ENCODE data around the gene B4GALT4.

B4GALT4 gene

DNA sequence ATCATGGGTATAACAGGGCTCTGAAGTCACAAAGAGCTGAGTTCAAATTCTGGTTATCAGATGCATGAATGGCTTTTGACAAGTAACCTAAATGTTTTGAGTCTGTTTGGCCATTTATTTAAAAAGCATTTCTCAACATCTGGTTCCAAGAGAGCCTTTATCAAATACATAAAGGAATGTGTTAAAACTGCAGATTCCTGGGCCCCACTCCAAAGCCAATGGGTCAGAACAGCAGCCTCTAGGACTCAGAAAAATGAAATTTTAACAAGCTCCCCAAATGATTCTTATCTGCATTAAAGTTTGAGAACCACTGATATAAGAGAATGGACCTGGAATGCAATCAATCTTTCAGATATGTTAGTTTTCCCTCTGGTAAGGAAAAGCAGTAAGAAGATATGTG lies 3.4 kb downstream of the B4GALT4 start:
- DNase-seq (ENCODE audit: low read depth) = no peak

DNA sequence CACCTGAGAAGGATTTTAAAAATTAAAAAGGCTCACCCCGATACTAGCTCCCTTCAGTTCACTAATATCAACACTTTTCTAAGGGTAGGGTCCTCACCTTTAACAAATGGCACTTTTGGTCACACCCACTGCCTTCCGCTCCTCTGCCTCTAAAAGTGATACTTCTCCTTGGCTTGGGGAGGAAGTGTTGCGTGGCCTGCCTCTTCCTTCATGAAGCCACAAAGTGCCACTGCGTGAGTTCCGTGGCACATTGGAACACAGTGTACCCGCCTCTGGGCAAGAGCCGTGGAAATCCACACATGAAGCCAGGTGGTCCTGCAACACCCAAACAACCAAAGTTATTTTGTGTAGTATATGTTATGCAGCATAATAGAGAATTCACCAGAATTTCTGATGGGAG lies 3.9 kb downstream of the B4GALT4 start:
- DNase-seq (ENCODE audit: low read depth) = no peak

DNA sequence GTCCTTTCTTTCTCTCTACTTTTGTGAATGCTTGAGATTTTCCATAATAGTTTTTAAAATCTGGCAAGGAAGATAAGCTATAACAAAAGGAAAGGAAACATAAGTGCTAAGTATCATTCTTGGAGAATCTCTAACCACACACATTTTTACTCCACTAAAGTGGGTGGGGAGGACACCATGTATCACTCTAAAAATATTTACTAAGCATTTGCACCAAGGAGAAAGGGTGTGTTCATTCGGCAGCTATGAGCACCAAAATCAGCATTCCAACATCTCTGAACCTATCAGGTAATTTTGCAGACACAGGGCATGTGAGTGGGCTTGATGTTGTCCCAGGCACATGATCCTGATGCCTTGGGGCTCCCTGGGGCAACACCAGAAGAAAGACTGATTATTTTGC lies 5.5 kb downstream of the B4GALT4 start:
- DNase-seq (ENCODE audit: low read depth) = no peak

DNA sequence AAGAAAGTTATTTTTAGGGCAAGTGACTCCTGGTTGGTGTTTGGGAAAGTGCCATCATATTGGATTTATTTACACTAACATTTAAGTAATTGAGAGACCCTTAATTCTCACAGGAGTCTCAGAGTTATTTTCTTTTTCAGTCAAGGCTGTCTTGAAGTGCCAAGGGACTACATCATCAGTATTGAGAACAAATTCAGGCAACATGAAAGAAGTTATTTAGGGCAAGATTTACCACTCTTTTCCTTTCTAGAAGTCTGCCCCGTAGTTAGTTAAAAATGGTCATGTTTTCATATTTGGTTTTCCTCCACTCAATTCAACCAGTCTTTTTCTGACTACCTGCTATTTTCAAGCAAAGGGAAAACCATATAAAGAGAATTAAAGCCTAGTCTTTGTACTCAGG lies 6.1 kb downstream of the B4GALT4 start:
- DNase-seq (ENCODE audit: low read depth) = no peak

DNA sequence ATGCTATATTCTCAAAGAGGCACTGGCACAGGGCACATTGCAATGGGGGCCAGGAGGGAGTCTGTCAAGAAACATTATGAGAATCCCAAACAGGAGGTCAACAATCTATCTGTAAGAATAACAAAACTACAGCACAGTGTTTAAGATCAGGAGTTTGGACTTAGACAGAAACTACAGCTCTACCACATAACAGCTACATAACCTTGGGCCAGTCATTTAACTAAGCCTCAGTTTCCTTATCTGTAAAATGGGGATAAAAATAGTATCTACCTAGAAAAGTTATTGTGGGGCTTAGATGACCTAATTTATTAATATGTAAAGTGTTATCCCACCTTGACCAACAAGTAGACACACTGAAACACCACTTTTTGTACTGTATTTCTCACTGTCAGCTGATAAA lies 9.9 kb downstream of the B4GALT4 start:
- no peak for DNase-seq (ENCODE audit: low read depth)

DNA sequence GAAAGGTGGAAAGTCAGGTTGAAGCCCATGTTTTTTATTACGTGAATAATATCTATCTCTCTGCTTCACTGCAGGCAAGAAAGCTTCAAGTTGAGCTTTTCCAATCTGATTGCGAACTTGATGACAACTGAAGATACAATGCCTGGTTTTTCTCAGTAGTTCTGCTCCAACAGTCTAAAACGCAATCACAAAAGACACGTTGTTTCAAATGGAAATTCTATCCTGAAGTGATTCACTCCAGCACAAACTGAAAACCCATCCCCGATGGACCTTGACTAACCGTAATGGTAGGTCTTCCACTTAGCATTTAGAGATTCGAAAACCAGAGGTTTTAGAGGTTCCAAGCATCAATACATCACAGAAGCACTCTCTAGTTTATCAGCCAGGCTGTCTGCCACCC lies 10.6 kb downstream of the B4GALT4 start:
- DNase-seq (ENCODE audit: low read depth) = no peak

DNA sequence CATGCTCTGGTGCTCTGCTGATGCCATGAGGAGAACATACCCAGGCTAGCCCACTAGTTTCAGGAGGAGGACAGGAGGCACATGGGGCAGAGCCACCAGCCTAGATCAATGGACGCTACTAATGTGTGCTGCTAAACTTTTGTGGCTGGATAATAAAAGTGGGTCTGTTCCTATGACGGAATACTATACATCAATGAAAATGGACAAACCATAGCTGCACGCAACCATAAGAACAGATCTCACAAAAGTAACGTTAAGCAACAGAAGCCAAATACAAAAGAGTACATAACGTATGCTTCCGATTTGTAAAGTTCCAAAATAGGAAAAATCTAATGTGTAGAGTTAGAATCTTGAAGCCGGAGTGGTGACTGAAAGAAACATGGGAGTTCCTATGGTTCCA lies 11.5 kb downstream of the B4GALT4 start:
- DNase-seq (ENCODE audit: low read depth) = no peak

DNA sequence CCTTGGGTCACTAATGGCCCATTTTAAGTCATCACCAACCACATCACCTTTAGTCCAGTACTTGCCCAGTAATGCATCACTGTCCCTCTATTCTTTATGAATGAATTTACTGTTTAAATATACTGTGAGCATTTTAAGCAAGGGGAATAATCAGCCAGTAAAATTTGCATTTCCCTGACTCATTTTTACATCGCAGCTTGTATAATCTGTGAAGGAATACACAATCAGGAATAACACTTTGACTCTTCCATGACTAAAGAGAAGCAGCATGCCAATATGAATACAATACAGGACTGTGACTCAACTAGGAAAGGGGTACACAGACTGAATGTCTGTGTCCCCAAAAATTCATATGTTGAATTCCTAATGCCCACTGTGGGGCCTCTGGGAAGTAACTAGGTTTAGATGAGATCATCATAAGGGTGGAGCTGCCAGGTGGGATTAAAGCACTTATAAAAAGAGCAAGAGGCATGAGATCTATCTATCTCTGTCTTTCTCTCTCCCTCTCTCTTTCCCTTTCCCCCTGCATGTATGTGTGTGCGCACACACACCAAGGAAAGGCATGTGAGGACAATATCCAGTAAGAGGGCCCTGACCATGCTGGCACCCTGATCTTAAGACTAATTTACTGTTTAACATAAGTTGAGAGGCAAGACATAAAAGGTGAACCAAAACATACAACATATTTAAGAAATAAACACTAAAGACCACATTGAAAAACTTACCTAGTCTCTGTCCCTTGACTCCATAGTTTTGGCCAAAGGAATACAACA lies 12.1 kb downstream of the B4GALT4 start:
- no peak for DNase-seq (ENCODE audit: low read depth)

DNA sequence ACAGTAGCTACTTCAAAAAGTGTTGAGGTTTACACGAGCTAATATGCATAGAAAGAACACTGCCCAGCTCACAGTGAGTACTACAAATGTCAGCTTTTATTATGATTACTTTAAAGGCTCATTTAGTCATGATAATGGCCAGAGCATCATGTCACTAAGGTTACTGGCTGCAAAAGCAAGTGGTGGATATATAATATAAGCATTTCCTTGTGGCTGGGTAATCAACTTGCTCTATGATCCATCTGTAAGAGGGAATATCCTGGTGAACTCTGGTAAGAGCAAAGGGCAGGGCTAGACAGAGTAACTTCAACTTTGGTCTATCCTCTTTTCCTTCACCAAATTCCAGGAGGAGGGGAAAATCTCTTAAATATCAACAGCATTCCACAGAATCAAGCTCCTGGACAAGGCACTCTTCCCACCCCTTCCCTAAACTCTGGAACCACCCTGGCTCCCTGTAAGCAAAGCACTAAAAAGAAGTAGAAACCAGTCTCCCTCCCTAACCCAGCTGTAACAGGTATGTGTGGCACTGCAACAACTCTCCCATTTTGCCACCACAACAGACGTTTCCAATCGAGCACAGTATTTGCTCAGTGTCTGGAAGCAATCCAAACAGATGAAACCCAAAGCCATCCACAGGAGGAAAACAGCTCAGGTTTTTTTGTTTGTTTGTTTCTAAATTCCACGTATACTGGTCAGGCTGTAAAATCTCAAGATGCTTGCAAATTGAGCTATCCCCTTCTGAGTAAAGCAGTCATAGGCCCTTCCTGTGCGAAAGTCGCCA lies 13.4 kb downstream of the B4GALT4 start:
- no peak for DNase-seq (ENCODE audit: low read depth)

DNA sequence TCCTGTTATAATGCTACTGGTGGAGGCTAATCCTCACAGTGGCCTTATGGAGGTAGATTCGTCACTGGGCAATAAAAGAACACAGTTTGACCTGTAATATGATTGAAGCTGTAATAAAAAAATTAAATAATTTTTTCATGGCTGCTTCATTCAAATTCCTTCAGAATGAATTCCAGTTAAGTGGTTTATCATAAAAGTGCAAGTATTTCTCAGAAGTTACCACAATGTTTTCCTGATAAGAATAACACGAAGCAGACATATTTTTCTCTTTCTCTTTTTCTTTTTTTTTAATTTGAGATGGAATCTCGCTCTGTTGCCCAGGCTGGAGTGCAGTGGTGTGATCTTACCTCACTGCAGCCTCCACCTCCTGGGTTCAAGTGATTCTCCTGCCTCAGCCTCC lies 15.6 kb downstream of the B4GALT4 start:
- DNase-seq (ENCODE audit: low read depth) = no peak

DNA sequence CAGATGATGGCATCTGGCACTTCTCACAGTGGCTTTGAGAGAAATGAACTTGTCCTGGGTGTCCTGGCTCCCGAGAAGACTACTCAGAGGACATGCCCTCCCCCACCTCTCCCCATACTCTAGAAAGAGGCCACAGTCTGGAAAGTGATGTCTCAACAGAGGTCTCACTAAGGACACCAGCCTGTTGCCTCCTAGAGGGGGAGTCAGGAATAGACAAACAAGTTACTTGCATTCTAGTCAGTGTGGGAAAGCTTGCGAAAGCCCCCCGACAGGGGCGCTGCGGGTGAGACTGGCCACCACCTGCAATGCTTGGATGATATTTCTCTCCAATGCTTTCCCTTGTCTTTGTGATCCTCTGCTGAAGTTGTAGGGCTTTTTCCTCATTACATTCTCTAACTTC lies 17.2 kb downstream of the B4GALT4 start:
- DNase-seq (ENCODE audit: low read depth) = no peak

DNA sequence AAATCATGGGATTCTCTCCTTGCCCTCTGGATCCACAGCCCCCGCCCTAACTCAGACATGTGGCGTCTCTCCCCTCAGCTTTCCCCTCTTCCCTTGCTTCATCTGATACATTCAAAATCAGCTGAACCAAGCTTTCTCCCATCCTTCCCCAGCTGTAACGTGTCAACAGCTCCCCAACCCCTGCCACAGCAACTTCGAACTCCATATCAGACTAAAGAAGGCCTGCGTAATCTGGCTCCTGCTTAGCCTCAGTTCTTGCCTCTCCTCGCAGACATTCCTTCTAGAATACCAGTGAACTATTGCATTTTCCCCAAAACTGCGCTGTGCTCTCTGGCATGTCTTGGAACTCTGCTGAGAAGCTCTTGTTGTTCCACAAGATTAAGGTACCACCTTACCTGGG lies 18.3 kb downstream of the B4GALT4 start:
- DNase-seq (ENCODE audit: low read depth) = no peak

DNA sequence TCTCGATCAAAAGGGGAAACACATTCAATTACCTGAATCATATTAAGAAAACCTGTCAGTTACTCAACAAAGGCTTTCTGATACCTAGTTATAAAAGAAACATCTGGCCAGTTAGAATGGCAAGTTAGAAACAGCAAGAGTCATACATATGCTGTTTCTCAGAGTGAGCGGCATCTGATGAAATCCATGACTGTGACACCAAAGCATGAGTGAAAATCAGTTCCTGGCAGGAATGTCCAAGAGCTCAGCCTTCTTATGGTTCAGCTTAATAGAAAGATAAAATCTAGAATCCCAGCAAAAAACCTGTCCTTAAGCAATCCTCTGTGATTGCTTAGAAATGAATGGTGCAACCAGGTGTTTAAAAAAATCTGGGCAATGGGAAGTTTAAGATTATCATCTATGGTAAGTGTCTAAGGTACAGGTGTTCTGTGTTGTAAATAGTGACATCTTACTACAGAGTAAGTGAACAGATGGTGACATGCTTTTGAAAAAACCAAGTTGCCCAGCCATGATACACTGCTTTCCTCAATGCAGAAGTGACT lies 18.8 kb downstream of the B4GALT4 start:
- DNase-seq (ENCODE audit: low read depth) = no peak

DNA sequence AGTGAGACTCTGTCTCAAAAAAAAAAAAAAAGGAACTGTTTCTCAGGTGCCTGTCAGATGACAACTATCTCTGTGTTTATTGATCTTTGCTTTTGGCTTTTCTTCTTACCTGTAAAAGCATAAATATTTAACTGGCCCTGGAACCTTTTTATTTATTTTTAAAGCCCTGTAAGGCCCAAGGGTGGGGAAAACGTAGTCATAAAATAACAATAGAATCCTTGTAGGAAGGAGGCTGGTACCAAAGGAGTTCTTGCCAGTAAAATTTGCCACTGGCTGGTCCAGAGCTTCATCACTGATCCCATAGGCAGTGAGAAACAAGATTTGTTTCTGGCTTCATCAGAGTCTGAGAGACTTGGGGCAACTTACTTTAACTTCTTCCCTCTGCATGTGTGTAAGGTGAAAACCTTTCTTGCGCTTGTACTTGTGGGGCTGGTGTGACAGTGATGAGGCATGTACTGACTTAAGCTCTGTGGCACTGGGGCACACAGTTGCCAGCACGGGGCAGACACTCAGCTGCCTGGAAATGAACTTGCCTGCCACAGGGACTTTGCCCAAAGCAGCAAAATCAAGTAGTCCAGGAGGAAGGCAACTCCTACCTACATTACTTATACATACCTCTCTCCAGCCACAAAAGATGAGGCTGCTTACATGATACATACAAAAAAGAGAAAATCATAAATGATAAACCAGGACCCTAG lies 19.6 kb downstream of the B4GALT4 start:
- DNase-seq (ENCODE audit: low read depth) = no peak

DNA sequence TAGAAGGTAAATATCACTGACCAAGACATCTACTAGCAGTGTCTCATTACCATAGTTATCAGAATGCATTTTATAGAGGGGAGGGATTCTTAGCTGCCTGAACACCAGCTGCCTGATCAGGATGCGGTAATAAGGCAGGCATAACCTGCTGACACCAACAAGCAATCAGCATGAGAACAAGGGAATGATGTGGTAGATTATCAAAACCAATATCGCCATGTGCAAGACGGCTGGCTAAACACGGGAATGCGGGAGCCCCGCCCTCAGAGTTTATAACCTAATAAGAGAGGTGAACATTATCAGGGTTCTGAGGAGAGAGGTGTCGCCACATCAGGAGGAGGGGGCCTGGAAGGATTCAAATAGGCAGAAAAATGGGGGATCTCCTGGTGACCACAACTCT lies 20.5 kb downstream of the B4GALT4 start:
- DNase-seq (ENCODE audit: low read depth) = no peak

DNA sequence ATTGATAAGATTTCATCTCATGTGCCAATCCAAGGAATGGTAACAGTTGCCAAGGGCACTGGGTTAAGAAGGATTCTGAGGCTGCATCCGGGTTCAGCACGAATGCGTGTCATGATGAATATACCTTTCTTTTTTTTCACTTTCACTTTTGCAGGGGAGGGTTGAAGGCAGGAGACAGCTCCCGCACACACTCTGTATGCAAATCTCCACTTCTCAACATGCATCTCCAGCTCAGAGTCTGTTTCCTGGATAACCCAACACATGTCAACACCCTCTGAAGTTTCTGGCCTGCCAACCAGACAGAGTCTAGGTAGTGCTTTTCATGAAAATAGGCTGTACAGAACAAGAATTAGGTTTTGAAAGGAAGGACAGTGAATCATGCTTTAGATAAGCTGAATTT lies 21.6 kb downstream of the B4GALT4 start:
- no peak for DNase-seq (ENCODE audit: low read depth)

DNA sequence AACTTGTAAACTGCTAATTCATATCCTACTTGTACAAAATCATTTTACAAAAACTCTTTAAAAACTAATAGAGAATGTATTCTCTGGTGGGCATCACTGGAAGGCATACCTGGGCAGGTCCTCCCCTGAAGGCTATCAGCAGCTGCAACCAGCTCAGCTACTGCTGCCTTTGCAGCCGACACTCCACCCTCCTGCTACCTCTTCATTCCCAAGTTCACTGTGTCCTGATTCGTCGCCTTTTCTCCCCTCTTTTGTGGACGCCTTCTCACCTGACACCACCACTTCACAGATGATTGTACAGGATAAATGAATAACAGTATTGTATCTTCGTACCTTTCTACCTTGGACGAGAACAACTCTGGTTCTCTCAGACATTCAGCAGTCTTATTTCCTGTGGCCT lies 28.9 kb downstream of the B4GALT4 start:
- DNase-seq (ENCODE audit: low read depth) = no peak

DNA sequence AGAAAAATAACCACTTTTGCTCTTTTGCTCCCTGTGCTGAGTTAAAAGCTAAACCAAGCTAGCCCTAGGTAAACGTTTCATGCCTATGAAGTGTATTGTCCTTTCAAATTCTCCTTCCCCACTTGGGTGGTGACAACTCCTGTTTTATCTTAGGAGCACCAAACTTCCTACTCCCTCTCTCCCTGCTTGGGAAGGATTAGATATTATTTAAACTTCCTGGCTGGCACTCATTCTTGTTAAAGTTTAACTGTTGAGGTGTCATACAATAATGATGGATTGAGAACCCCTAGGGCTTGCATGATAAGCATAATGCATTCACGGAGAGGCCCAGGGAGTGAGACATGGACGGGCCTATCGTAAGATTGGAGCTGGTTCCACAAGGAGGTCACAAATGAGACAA lies 29.5 kb downstream of the B4GALT4 start:
- no peak for DNase-seq (ENCODE audit: low read depth)

DNA sequence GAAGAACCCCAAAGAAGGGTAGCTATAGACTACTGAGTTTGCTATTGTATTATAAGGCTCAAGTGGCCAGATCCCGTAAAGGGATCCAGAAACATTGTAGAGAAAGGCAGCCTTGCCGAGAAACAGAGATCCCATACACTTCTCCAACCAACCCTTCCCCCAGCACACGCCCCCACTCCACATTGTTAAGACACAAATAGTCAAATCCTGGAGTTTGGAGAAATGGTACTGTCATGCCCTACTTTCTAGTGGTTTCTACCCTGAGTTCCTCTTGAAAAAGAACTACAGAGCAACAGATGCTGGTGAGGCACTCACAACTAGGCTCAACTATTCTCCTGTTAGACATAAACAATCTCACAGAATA lies 33.2 kb downstream of the B4GALT4 start:
- DNase-seq (ENCODE audit: low read depth) = no peak

DNA sequence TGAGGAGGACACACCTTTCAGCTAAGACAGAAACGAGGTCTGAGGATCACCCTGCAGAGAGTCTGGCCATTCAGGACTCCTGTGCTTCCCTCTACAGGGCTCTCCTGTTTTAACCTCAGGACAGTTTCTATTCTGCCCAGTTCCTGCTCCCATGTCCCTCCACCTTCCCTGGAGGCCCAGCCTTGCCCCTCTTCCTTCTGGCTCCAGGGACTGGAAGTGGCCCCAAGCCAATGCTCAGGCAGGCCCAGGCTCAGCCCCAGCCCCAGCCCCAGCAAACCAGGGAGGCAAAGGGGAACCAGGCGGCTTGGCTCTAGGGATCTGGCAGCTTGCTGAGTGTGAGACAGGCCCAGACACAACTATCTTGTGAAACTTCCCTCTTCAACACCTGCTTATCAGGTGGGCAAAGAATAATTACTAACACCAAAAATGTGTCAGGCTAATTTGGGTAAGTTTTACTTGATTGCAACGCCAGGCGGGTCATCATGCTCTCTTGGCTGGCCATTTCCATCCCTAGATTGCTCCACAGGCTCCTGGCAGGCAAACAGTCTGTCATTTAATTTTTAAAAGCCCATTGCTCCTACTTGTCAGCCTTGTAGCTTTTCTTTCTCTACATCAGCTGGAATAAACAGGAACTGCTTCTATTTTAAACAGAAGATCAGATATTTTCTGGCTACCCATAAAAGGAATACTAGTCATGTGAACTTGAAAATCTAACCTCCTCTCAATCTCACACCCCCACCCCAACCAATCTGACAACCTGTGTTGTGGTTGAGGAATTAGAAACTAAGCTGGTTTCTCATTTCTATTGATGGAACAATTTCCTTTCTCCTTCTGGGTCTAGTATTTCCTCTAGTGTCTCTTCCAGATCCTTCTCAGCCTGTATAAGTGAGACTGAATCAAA lies 33.8 kb downstream of the B4GALT4 start:
- DNase-seq (ENCODE audit: low read depth) = no peak

DNA sequence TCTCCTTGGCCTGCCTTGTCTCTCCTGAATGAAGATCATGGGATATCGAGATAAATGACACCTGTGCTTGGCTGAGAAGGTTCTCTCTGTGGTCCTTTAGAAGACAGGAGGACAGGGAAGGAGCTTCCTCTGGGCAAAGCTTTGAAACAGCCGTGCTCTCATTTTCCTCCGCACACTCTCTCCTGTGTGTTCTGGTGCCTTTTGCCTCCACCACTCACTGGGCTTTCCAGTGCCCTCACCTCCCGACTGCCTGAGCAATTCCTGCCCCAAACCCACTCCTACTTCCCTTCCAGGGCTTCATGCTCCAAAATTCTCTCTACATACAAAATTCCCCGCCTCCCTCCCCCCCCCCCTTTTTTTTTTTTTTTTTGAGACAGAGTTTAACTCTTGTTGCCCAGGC lies 35.0 kb downstream of the B4GALT4 start:
- DNase-seq (ENCODE audit: low read depth) = no peak

DNA sequence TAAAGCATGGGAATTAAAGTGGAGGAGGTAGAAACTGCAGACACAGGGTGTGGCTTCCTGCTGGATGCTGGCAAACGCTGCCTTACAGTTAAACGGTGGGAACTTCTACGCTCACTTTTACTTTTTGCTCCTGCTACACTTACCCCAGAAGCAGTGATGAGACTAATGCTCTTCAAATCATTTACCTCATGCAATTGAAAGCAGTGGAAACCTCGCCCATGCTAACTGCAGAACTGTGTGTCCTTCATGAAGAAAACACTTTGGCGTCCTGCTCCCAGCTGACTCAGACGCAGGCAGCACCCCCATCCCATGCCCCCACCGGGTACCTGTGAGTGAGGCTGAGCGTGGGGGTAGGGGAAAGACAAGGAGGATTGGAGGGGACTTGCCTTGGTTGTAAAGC lies 35.5 kb downstream of the B4GALT4 start:
- DNase-seq (ENCODE audit: low read depth) = no peak

Data from activated T-helper 1 cell treated with Interleukin-2 at 50 U/mL for 16 hours (primary cell).